ENCODE measurements around the gene BCL11A.

The BCL11A gene

GRCh38 chr2:60526623-60527022, 26.8 kb downstream of the BCL11A start:
- peak; percentile 9 for DNase-seq (ENCODE audit: low spot score)

DNA sequence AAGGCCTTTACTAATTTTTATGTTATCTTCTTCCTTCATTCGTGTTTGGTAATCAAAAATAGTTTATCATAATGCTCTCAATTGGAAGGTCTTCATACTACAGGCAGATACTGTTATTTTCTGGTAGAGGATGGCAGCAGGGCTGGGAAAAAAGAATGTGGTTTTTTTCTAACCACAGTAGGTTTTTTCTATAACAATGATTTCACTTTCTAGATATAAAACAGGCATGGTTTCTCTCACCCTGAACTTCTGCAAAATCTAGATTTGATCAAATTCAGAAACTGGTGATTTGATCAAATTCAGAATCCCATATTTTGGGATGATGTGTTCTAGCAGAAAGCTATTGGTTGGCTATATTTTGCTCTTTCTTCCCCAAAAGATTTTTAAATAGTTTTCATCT, 27.6 kb downstream of the BCL11A start:
- DNase-seq (ENCODE audit: low spot score): no peak

GRCh38 chr2:60524874-60525273, 28.6 kb downstream of the BCL11A start:
- no peak for DNase-seq (ENCODE audit: low spot score)

DNA sequence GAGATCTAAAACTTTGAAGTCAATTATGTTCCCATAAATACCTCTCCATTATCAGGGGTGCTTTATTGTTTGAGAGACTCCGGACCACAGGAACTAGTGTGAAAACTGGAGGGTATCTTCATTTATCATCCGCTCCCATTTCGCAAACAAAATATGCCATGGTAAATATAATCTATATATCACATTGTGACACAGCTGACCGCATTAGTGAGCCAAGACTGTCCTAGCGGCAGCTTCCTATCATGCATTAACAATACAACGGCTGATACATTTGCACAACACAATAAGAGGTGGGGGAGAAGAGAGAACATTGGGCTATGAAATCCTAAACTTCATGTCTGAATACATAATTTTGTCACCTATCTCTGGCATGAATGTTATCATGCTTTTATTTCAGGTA, 29.5 kb downstream of the BCL11A start:
- no peak for DNase-seq (ENCODE audit: low spot score)

- DNase-seq (ENCODE audit: low spot score): no peak
Measured at GRCh38 chr2:60522462-60522861, 31.0 kb downstream of the BCL11A start.

DNA sequence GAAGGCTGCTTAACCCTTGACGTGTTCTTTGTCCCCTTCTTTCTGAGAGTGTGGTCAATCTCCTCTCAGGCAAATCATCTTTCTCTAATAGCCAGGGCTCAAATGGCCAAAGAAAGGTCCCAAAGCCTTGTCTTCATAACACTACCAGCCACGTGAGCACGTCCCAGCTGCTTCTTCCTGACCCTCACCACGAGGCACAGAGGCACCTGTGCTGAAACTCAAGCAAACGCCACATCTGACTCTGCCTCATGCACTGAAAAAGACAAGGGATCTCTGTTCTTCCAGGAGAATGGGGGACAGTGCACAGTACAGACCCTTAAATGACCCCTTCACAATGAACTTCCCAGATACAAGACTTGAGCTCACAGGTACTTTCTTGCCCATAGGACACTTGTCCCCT, 31.8 kb downstream of the BCL11A start:
- DNase-seq (ENCODE audit: low spot score): no peak

- no peak for DNase-seq (ENCODE audit: low spot score)
Measured at GRCh38 chr2:60520917-60521539, 32.4 kb downstream of the BCL11A start.

GRCh38 chr2:60520151-60520876, 33.1 kb downstream of the BCL11A start:
- no peak for DNase-seq (ENCODE audit: low spot score)

DNA sequence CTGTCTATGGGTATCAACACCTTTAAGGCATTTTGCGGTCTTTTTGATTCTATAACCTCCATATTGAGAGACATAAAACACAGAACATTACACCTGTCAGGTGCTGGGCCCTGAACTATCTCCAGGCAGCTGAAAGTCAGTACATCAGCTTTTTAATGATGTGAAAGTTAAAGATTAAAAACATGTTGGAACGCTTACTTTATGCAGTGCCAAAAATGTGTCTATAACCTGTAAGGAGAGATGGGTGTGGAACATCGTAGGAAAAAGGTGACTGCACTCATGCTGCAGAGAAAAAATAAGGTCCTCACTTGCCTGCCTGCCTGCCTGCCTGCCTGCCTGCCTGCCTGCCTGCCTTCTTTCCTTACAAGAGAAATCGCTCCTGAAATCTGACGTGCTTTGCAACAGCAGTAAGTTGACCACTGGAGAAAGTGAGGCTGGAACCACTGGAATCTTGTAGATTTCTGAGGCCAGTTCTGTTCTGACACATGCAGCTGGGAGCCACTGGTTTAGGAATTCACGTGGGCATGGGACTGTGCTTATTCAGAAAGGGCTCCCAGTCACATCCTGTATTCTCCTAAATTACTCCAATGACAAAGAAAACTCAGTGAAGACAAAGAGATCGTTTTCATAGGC, 34.1 kb downstream of the BCL11A start:
- peak; percentile 11 for DNase-seq (ENCODE audit: low spot score)

DNA sequence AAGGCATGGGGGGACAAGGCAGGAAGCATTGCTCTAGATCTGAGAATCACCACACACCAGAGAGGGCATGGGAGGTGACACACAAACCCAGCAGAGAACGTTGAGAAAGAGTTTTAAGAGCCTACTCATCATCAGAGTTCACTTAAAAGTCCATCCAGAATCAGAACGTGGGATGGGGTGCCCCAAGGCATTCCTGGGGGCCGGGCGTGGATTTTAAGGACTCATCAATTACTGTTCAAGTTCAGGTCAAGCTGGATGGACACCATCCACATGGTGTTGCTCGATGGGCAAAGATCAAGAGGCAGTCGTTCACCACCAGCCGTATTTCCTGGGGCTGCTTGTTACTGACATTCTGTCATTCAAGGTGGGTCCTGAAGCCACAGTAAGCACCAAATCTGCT, 34.9 kb downstream of the BCL11A start:
- DNase-seq (ENCODE audit: low spot score): no peak

DNA sequence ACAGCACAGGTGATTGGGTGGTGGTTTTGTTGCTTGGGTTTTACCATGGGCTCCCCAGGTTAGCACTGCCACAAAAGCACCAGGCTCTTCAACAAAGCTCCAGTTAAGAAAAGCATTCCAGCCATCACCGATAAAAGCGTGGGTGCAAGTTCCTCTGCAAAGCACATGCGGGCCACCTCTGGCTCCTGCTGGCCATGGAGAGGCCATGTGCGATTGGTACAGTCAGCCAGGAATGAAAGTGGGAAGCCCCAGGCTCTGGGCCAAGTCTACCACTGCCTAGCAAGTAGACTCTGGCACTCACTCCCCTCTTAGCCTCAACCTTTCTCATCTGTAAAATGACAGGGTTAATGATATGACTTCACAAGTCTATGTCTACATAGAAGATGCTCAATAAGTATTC, 36.0 kb downstream of the BCL11A start:
- DNase-seq (ENCODE audit: low spot score): no peak

- DNase-seq (ENCODE audit: low spot score): no peak
Measured at GRCh38 chr2:60516826-60517225, 36.6 kb downstream of the BCL11A start.

DNA sequence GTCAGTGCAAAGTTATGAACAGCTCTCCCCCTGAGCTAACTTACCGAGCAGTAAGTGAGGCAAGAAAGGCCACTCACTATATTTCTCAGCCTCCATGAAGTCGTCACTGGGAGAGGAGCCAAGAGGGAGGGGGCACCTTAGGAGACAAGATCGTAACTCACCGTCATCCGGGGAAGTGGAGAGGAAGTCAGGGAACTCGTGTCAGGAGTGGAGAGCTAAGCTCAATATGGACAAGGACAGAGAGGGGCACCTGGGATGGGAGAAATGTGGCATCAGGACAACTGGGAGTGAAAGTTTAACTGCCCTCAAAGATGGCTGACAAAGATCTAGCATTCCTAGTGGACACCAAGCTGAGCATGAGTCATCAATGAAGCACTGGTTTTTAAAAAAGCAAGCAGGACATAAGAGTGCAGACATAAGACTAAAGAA, 37.1 kb downstream of the BCL11A start:
- peak; percentile 22 for DNase-seq (ENCODE audit: low spot score)

DNA sequence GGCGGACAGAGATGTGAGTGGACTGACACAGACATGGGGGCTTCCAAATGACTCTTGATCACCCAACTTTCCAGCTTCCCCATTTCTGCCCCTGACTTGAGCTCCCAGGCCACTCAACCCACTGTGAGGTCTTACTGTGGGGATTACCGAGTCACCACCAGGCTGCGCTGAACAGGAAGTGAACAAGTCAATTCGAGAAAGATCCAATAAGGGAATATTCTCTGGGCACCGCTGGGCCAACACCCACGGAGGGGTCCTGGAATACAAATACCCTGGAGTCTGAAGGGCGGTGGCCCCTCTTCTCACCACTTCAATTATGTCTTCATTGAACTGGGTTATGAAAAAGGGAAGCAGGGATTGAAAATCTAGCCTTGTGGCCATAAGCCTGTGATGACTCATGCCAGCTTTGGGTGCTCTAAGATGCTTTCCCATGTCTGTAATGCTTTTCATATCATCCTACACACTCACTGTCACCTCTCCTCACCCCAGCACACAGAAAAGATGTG, 37.7 kb downstream of the BCL11A start:
- peak; percentile 5 for DNase-seq (ENCODE audit: low spot score)

DNA sequence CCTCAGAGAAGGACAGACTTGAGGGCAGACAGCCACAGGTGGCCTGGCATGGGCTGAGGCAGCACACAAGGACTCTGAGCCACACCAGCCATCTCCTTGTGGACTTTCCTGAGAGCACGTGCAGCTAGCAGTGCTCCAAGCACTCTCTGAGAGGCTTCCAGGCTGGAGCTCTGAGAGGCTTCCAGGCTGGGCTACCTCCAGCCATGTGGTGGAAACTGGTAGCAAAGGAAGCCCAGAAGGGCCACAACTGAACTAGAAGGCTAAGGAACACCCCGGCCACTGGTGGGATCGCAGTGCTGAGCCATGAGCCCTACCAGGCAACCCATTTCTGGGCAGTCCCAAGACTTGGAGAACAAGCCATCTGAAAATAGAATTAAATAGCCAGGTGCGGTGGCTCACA, 39.5 kb downstream of the BCL11A start:
- no peak for DNase-seq (ENCODE audit: low spot score)

DNA sequence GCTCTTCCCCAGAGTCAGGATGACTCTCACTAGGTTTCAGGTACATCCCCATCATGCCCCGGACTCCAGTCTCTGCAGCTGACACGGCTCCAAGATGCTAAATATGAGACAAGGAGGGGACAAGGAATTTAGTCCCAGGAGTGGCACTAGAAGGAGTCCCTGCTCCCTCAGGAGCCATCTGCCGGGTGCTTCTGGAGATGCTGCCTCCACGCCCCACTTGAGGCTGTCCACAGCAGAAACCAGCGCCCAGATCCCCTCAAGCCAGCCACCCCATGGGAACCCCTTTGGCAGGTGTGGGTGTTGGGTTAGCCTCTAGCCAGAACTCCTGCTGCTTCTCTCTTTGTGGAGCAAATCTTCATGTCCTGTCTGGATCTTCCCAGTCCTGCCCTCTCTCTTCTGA, 40.3 kb downstream of the BCL11A start:
- DNase-seq (ENCODE audit: low spot score): no peak

DNA sequence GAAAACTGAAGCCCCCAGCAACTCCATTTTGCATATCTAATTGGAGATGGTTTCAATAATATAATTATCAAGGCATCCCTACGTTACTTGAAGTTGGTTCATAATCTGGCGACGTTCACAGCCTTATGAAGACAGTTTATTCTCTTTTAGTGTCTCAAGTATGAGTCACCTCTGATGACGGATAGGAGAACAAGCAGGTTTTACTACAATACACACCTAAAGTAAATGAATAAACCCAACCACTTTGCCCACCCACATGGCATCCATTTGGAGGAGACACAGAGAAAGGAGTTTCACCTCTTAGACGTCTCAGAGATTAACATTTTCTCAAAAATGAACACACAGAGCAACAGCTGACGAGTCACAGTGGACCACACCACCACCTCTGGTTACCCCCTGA, 40.8 kb downstream of the BCL11A start:
- DNase-seq (ENCODE audit: low spot score): no peak

DNA sequence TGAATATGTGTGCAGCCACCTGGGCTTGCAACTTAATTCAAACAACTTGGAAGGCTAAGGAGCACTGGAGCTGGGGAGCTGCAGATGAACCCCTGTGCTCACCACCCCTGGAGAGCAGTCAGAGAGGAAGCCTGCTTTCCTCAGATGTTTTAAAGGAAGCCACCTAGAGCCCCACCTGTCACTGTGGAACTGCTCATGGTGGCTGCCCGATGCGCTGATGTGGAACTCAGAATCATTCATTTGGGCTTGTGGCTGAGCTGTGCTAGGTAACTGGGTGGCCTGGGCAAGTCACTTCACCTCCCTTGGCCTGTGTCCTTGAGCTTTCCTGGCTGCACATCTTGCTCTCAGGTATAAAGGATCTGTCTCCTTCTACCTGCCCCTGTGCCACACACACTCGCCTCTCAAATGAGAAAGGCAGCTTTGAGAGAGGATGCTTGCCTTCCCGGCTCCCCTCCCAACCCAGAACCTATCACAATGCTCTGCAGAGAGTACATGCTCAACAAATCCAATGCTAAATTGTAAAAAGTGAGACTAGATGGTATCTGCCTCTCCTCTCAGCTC, 41.3 kb downstream of the BCL11A start:
- no peak for DNase-seq (ENCODE audit: low spot score)

DNA sequence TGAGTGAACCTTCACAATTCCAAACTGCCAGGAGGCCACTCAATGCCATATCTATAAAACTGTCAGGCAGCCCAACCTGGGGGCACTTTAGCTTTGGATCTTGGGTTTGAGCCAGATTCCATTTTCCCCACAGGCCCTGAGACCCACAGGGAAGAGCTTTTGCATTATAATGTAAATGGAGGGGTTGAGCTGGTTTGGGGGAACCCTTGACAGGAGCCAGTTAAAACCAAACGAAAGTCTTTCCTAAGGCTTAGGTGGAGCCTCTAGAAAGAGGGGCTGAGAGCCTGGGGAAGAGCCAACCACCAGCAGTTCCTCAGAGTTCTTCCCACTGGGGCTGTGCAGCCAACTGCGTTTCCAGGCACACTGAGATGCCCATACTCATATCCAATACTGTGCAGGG, 42.7 kb downstream of the BCL11A start:
- no peak for DNase-seq (ENCODE audit: low spot score)

DNA sequence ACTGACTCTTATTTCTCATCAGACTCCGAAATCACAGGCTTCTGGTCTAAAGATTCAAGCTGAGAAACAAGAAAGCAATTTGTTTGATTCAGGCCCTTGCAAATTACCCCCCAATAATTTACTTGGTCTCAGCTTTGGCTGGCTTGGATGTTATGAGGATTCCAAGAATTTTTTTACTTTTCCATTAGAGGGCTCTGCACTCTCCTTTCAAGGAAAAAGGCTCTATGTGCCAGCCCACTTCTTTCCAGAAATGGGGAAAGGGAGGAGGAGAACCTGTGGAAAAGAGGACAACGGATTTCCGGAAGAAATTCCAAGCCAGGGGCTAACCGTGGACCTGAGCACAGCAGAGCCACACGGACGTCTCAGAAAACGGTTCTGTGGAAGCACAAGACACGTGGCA, 44.4 kb downstream of the BCL11A start:
- DNase-seq (ENCODE audit: low spot score): no peak

- DNase-seq (ENCODE audit: low spot score): no peak
Measured at GRCh38 chr2:60508339-60508917, 45.0 kb downstream of the BCL11A start.

- no peak for DNase-seq (ENCODE audit: low spot score)
Measured at GRCh38 chr2:60507211-60507965, 46.1 kb downstream of the BCL11A start.
